Liver (tissue), 9 donors: ENCODE measurements around the gene CARS2. TPM values are rescaled to one million over a fixed set of nuclear protein-coding genes. Genes with fewer than 3 reads are reported as not detected.

Experiments
- DNase-seq: peaks from one replicate; pipeline ENCODE4 v3.0.0-alpha.2; 2017; ENCODE audit warnings: low spot score
- H3K27ac ChIP-seq, 2 donors: one replicate each; pipeline ENCODE4 v1.7.0; 2013; ENCODE audit warnings: inconsistent platforms in 2 of 2, low read length in 2 of 2, control low read depth in 1 of 2, low read depth in 1 of 2, mild to moderate bottlenecking in 1 of 2
- H3K27me3 ChIP-seq, 4 donors: one replicate each; pipeline versions ENCODE4 v1.6.1 to v1.7.0; 2013; ENCODE audit warnings: low read length in 3 of 4, inconsistent platforms in 1 of 4, mild to moderate bottlenecking in 1 of 4, moderate library complexity in 1 of 4; ENCODE audit not compliant: control insufficient read depth in 4 of 4, insufficient read depth in 4 of 4
- H3K36me3 ChIP-seq, 4 donors: one replicate each; pipeline versions ENCODE4 v1.6.1 to v1.7.0; 2013; ENCODE audit warnings: low read length in 3 of 4, mild to moderate bottlenecking in 3 of 4, low read depth in 1 of 4, moderate library complexity in 1 of 4; ENCODE audit not compliant: control insufficient read depth in 4 of 4, insufficient read depth in 3 of 4
- H3K4me1 ChIP-seq, 4 donors: one replicate each; pipeline versions ENCODE4 v1.6.1 to v1.7.0; 2013; ENCODE audit warnings: low read length in 3 of 4, mild to moderate bottlenecking in 3 of 4, moderate library complexity in 1 of 4; ENCODE audit not compliant: control insufficient read depth in 4 of 4, insufficient read depth in 4 of 4
- H3K4me3 ChIP-seq, 3 donors: one replicate each; pipeline versions ENCODE4 v1.6.1 to v1.7.0; 2013; ENCODE audit warnings: low read length in 3 of 3, control low read depth in 1 of 3, low read depth in 1 of 3, mild to moderate bottlenecking in 1 of 3
- H3K9ac ChIP-seq, 2 donors: one replicate each; pipeline ENCODE4 v1.7.0; 2013; ENCODE audit warnings: low read length in 2 of 2, mild to moderate bottlenecking in 2 of 2, moderate library complexity in 2 of 2, control low read depth in 1 of 2, low read depth in 1 of 2
- H3K9me3 ChIP-seq, 4 donors: one replicate each; pipeline versions ENCODE4 v1.6.1 to v1.7.0; 2013; ENCODE audit warnings: low read length in 3 of 4; ENCODE audit not compliant: control insufficient read depth in 4 of 4
- ATF3 ChIP-seq: IDR thresholded peaks from 2 replicates; pipeline ENCODE4 v1.6.1; 2016; ENCODE audit warnings: antibody characterized with exemption
- CTCF ChIP-seq: fragments of 150-350 bp; IDR thresholded peaks from 2 replicates; pipeline ENCODE4 v1.5.1; 2017; ENCODE audit warnings: improper control_type of control experiment, low read depth, low read length; ENCODE audit not compliant: missing input control
- EGR1 ChIP-seq, 2 donors: IDR thresholded peaks; 2 replicates each; pipeline ENCODE4 v1.6.1; 2016 to 2018; ENCODE audit warnings: antibody characterized with exemption in 2 of 2, low read depth in 2 of 2
- FOXA1 ChIP-seq: IDR thresholded peaks from 2 replicates; pipeline ENCODE4 v1.6.1; 2016; ENCODE audit warnings: antibody characterized with exemption
- FOXA2 ChIP-seq: IDR thresholded peaks from 2 replicates; pipeline ENCODE4 v1.6.1; 2016; ENCODE audit warnings: antibody characterized with exemption
- GABPA ChIP-seq, 2 donors: IDR thresholded peaks in 1 of 2; conservative IDR thresholded peaks in 1 of 2; 2 replicates each; pipeline ENCODE4 v1.6.1; 2016; ENCODE audit warnings: antibody characterized with exemption in 2 of 2, mild to moderate bottlenecking in 1 of 2, moderate library complexity in 1 of 2
- HNF4A ChIP-seq, 2 donors: conservative IDR thresholded peaks; 2 replicates each; pipeline ENCODE4 v1.6.1; 2016; ENCODE audit warnings: antibody characterized with exemption in 2 of 2, mild to moderate bottlenecking in 2 of 2
- HNF4G ChIP-seq: IDR thresholded peaks from 2 replicates; pipeline ENCODE4 v1.6.1; 2016; ENCODE audit warnings: antibody characterized with exemption
- JUND ChIP-seq, 2 donors: IDR thresholded peaks; 2 replicates each; pipeline ENCODE4 v1.6.1; 2016; ENCODE audit warnings: antibody characterized with exemption in 2 of 2
- MAX ChIP-seq: IDR thresholded peaks from 2 replicates; pipeline ENCODE4 v1.6.1; 2016; ENCODE audit warnings: antibody characterized with exemption
- NR2F2 ChIP-seq: IDR thresholded peaks from 2 replicates; pipeline ENCODE4 v1.6.1; 2016; ENCODE audit warnings: antibody characterized with exemption
- RAD21 ChIP-seq, 2 donors: IDR thresholded peaks; 2 replicates each; pipeline ENCODE4 v1.6.1; 2016; ENCODE audit warnings: antibody characterized with exemption in 2 of 2, mild to moderate bottlenecking in 2 of 2
- REST ChIP-seq: IDR thresholded peaks from 2 replicates; pipeline ENCODE4 v1.6.1; 2016; ENCODE audit warnings: antibody characterized with exemption, mild to moderate bottlenecking
- RXRA ChIP-seq, 2 donors: IDR thresholded peaks; 2 replicates each; pipeline ENCODE4 v1.6.1; 2017 to 2018; ENCODE audit warnings: antibody characterized with exemption in 2 of 2, mild to moderate bottlenecking in 1 of 2
- SP1 ChIP-seq: IDR thresholded peaks from 2 replicates; pipeline ENCODE4 v1.6.1; 2018; ENCODE audit warnings: antibody characterized with exemption, mild to moderate bottlenecking
- TAF1 ChIP-seq: conservative IDR thresholded peaks from 2 replicates; pipeline ENCODE4 v1.6.1; 2016; ENCODE audit warnings: antibody characterized with exemption, mild to moderate bottlenecking
- YY1 ChIP-seq: IDR thresholded peaks from 2 replicates; pipeline ENCODE4 v1.6.1; 2016; ENCODE audit warnings: antibody characterized with exemption, mild to moderate bottlenecking
- ZBTB33 ChIP-seq: IDR thresholded peaks from 2 replicates; pipeline ENCODE4 v1.6.1; 2016; ENCODE audit warnings: antibody characterized with exemption
- WGBS: extraction: QIAGEN DNeasy Blood & Tissue Kit; methylation state at CpG from one replicate; pipeline ENCODE4 v1.1.7; 2013; 5-methylcytosine and 5-hydroxymethylcytosine counted together
- polyA plus RNA-seq, 2 donors: library from polyadenylated mRNA; stranded (reverse) in 1 of 2; unstranded in 1 of 2; fragments of 200-250 nt in 1 of 2; fragments of >200 nt in 1 of 2; fragmentation: Nextera tagmentation in 1 of 2; extraction: Ambion mirVana in 1 of 2; gene quantifications; one replicate each; pipeline versions ENCODE4 v1.2.1 to v1.2.3, GENCODE V29; 2013 to 2015
- total RNA-seq, 2 donors: library from RNA; depleted of rRNA; stranded (reverse); fragments of >200 nt; gene quantifications; one replicate each; pipeline ENCODE4 v1.2.3, GENCODE V29; 2014
- donor health status: healthy.
- donor health status: healthy.
- donor health status: healthy.
- donor health status: healthy.
- donor health status: healthy.

The CARS2 gene
- total and polyA plus RNA-seq, 4 donors: 28.6 to 44.0 (median 31.4) TPM

- TF ChIP-seq ZBTB33 (no peak), JUND (IDR thresholded peaks at IDR 0.05) (no peak), NR2F2 (no peak), EGR1 (IDR thresholded peaks at IDR 0.05; ENCODE audit: low read depth in 2 of 2) (no peak), ATF3 (no peak), TAF1 (no peak), HNF4A (conservative IDR thresholded peaks at IDR 0.05) (no peak), MAX (no peak), SP1 (no peak), HNF4G (no peak)
These were observed 53.2 kb downstream of the CARS2 start (continued) for GRCh38 chr13:110652764-110653163.

- Histone ChIP-seq H3K4me3 (no peak overlapping the region), H3K9me3 (no peaks in the 10 kb centered on the region), H3K4me1 (no peaks in the 10 kb centered on the region), H3K9ac (no peak overlapping the region), H3K36me3 (peaks cover 0 to 11% (median 0%) of the 10 kb centered on the region in 4 donors), H3K27me3 (no peaks in the 10 kb centered on the region), H3K27ac (no peak overlapping the region)
- no peak for DNase-seq
- WGBS: 94% methylated on average over 10 of the region's 10 CpGs
- TF ChIP-seq YY1: no peak
- TF ChIP-seq REST: no peak
- TF ChIP-seq FOXA2: no peak
- no peak for TF ChIP-seq HNF4A (conservative IDR thresholded peaks at IDR 0.05)
- no peak for TF ChIP-seq JUND (IDR thresholded peaks at IDR 0.05)
- TF ChIP-seq RAD21 (IDR thresholded peaks at IDR 0.05): no peak
- TF ChIP-seq ATF3: no peak
- TF ChIP-seq CTCF: no peak
- no peak for TF ChIP-seq TAF1
- no peak for TF ChIP-seq ZBTB33
- no peak for TF ChIP-seq HNF4G
- no peak for TF ChIP-seq RXRA (IDR thresholded peaks at IDR 0.05)
- no peak for TF ChIP-seq EGR1 (IDR thresholded peaks at IDR 0.05; ENCODE audit: low read depth in 2 of 2)
- no peak for TF ChIP-seq SP1
- TF ChIP-seq NR2F2: no peak
- no peak for TF ChIP-seq GABPA (IDR thresholded peaks at IDR 0.05 in 1 of 2, conservative IDR thresholded peaks at IDR 0.05 in 1 of 2)
- TF ChIP-seq FOXA1: no peak
- TF ChIP-seq MAX: no peak
These were observed 53.6 kb downstream of the CARS2 start for GRCh38 chr13:110652231-110652730.
